H1 (cell line): Measurements from ENCODE around the gene HFE. TPM values are rescaled to one million over a fixed set of nuclear protein-coding genes. Genes with fewer than 3 reads are reported as not detected.

Experiments
- CTCF ChIA-PET: fragments of 300-600 bp; sonication (Branson Sonifier 250); formaldehyde crosslinking; loops from one replicate; lab custom pipeline; 2021; ENCODE audit not compliant: partially characterized antibody; lab: Charles Lee
- POLR2A ChIA-PET: fragments of 300-600 bp; sonication (Branson Sonifier 250); formaldehyde crosslinking; loops from one replicate; lab custom pipeline; 2021; ENCODE audit warnings: inconsistent platforms; ENCODE audit not compliant: partially characterized antibody; lab: Charles Lee
- DNase-seq, 2 experiments: peaks; one replicate each; pipeline versions ENCODE4 v3.0.0 to v3.0.0-alpha.2; 2010 to 2022; ENCODE audit warnings: low spot score in 2 of 2, low read depth in 1 of 2, mixed read lengths in 1 of 2
- FAIRE-seq: peaks from 2 replicates; lab custom pipeline; 2011; peaks lifted over from hg19 to GRCh38; lab: Jason Lieb, UNC
- H2AFZ ChIP-seq: 2 replicates; pipeline ENCODE4 v1.8.1; 2012; ENCODE audit warnings: low read length, inconsistent platforms
- H2AK5ac ChIP-seq: 2 replicates; pipeline ENCODE4 v1.6.1; 2013; ENCODE audit warnings: low read depth, low read length
- H2BK120ac ChIP-seq: replicated peaks from 2 replicates; pipeline ENCODE3; 2013; ENCODE audit warnings: low read depth, low read length, inconsistent platforms
- H2BK12ac ChIP-seq: 2 replicates; pipeline ENCODE4 v1.6.1; 2013; ENCODE audit warnings: low read depth, low read length
- H2BK15ac ChIP-seq: 2 replicates; pipeline ENCODE4 v1.6.1; 2013; ENCODE audit warnings: low read length
- H2BK20ac ChIP-seq: 2 replicates; pipeline ENCODE4 v1.6.1; 2013; ENCODE audit warnings: low read length
- H2BK5ac ChIP-seq: 2 replicates; pipeline ENCODE4 v1.6.1; 2013; ENCODE audit warnings: low read depth, low read length
- H3K14ac ChIP-seq: 2 replicates; pipeline ENCODE4 v1.6.1; 2013; ENCODE audit warnings: inconsistent platforms; ENCODE audit not compliant: insufficient read length
- H3K18ac ChIP-seq: 2 replicates; pipeline ENCODE4 v1.6.1; 2013; ENCODE audit warnings: low read length; ENCODE audit errors: extremely low read depth
- H3K23ac ChIP-seq: 2 replicates; pipeline ENCODE4 v1.6.1; 2013; ENCODE audit warnings: inconsistent platforms; ENCODE audit not compliant: insufficient read length
- H3K23me2 ChIP-seq: 2 replicates; pipeline ENCODE4 v1.6.1; 2013; ENCODE audit warnings: low read depth, low read length
- H3K27ac ChIP-seq: 2 replicates; pipeline ENCODE4 v1.6.1; 2011; ENCODE audit warnings: low read depth, low read length, inconsistent platforms
- H3K27me3 ChIP-seq, 4 experiments: replicated peaks in 1 of 4; 1 replicate in 1 of 4; 2 replicates in 3 of 4; pipeline versions ENCODE4 v1.6.1 to v1.8.1; 2011 to 2013; ENCODE audit warnings: low read length in 3 of 4, mild to moderate bottlenecking in 3 of 4, inconsistent platforms in 2 of 4, mixed read lengths in 2 of 4, moderate library complexity in 1 of 4; ENCODE audit not compliant: control insufficient read depth in 3 of 4, insufficient read depth in 3 of 4; ENCODE audit errors: extremely low read depth in 1 of 4
- H3K36me3 ChIP-seq, 4 experiments: 2 replicates each; pipeline versions ENCODE4 v1.6.1 to v1.8.1; 2011 to 2013; ENCODE audit warnings: mild to moderate bottlenecking in 4 of 4, low read length in 3 of 4, moderate library complexity in 2 of 4, control low read depth in 1 of 4, inconsistent platforms in 1 of 4; ENCODE audit not compliant: insufficient read depth in 4 of 4, control insufficient read depth in 2 of 4
- H3K4ac ChIP-seq: replicated peaks from 2 replicates; pipeline ENCODE3; 2013; ENCODE audit warnings: low read length, low read depth, mixed read lengths, inconsistent platforms; ENCODE audit not compliant: insufficient read length
- H3K4me1 ChIP-seq, 4 experiments: replicated peaks in 1 of 4; 1 replicate in 1 of 4; 2 replicates in 3 of 4; pipeline versions ENCODE4 v1.6.1 to v1.8.1; 2011 to 2013; ENCODE audit warnings: low read length in 3 of 4, inconsistent platforms in 2 of 4, mixed read lengths in 1 of 4; ENCODE audit not compliant: insufficient read depth in 4 of 4, control insufficient read depth in 3 of 4
- H3K4me2 ChIP-seq, 2 experiments: 2 replicates each; pipeline versions ENCODE4 v1.6.1 to v1.8.1; 2011 to 2013; ENCODE audit warnings: low read depth in 2 of 2, low read length in 2 of 2, control low read depth in 1 of 2, inconsistent platforms in 1 of 2, mild to moderate bottlenecking in 1 of 2; ENCODE audit not compliant: insufficient read depth in 1 of 2
- H3K4me3 ChIP-seq, 4 experiments: fragments of 200-600, 300-600 bp in 1 of 4; sonication (generic), shearing (Covaris generic), sonication (Bioruptor Twin) in 1 of 4; 2 replicates each; pipeline versions ENCODE4 v1.5.1 to v1.8.1; 2011 to 2016; ENCODE audit warnings: low read length in 4 of 4, low read depth in 3 of 4, control low read depth in 2 of 4, inconsistent platforms in 2 of 4, mild to moderate bottlenecking in 2 of 4, mixed read lengths in 1 of 4, moderate library complexity in 1 of 4; ENCODE audit not compliant: insufficient read depth in 2 of 4; ENCODE audit errors: extremely low read depth in 1 of 4
- H3K56ac ChIP-seq: replicated peaks from 2 replicates; pipeline ENCODE3; 2013; ENCODE audit warnings: low read depth, mild to moderate bottlenecking, mixed read lengths, low read length, inconsistent platforms; ENCODE audit not compliant: insufficient read length
- H3K79me1 ChIP-seq: 2 replicates; pipeline ENCODE4 v1.6.1; 2013; ENCODE audit warnings: low read depth, low read length, control low read depth
- H3K79me2 ChIP-seq, 2 experiments: 2 replicates each; pipeline versions ENCODE4 v1.6.1 to v1.8.1; 2012 to 2013; ENCODE audit warnings: low read length in 2 of 2, mild to moderate bottlenecking in 2 of 2, inconsistent platforms in 1 of 2; ENCODE audit not compliant: insufficient read depth in 2 of 2, control insufficient read depth in 1 of 2
- H3K9ac ChIP-seq, 4 experiments: replicated peaks in 1 of 4; 1 replicate in 1 of 4; 2 replicates in 3 of 4; pipeline versions ENCODE4 v1.6.1 to v1.8.1; 2011 to 2013; ENCODE audit warnings: low read depth in 3 of 4, low read length in 3 of 4, control low read depth in 2 of 4, mild to moderate bottlenecking in 2 of 4, moderate library complexity in 2 of 4, inconsistent platforms in 1 of 4; ENCODE audit errors: extremely low read depth in 1 of 4
- H3K9me3 ChIP-seq, 2 experiments: 2 replicates each; pipeline versions ENCODE4 v1.6.1 to v1.8.1; 2012 to 2013; ENCODE audit warnings: mild to moderate bottlenecking in 2 of 2, moderate library complexity in 2 of 2, control low read depth in 1 of 2, inconsistent platforms in 1 of 2, low read depth in 1 of 2, low read length in 1 of 2, mixed read lengths in 1 of 2; ENCODE audit not compliant: insufficient read depth in 2 of 2
- H4K20me1 ChIP-seq, 2 experiments: replicated peaks in 1 of 2; 2 replicates each; pipeline versions ENCODE3 to v1.8.1; 2011 to 2013; ENCODE audit warnings: inconsistent platforms in 2 of 2, low read length in 2 of 2, mild to moderate bottlenecking in 1 of 2; ENCODE audit not compliant: insufficient read depth in 2 of 2, control insufficient read depth in 1 of 2
- H4K5ac ChIP-seq: 2 replicates; pipeline ENCODE4 v1.6.1; 2013; ENCODE audit warnings: low read length, low read depth, mixed read lengths, inconsistent platforms; ENCODE audit not compliant: insufficient read length
- H4K8ac ChIP-seq: 2 replicates; pipeline ENCODE4 v1.8.0; 2013; ENCODE audit warnings: mild to moderate bottlenecking, moderate library complexity, low read length, inconsistent platforms; ENCODE audit not compliant: insufficient read depth; ENCODE audit errors: extremely low read depth
- H4K91ac ChIP-seq: replicated peaks from 2 replicates; pipeline ENCODE3; 2013; ENCODE audit warnings: low read length, mixed read lengths, inconsistent platforms; ENCODE audit not compliant: insufficient read length
- CBX8 ChIP-seq: fragments of 300-800, 300-1000 bp; sonication (generic); IDR thresholded peaks from 2 replicates; pipeline ENCODE4 v1.7.1; 2016; ENCODE audit warnings: low read depth, low read length, borderline replicate concordance
- HDAC6 ChIP-seq: IDR thresholded peaks from one replicate; pipeline ENCODE4 v1.7.1; 2012; ENCODE audit warnings: low read depth, mild to moderate bottlenecking, inconsistent platforms, low read length, moderate library complexity
- NANOG ChIP-seq: IDR thresholded peaks from 2 replicates; pipeline ENCODE4 v1.6.1; 2011; ENCODE audit warnings: low read length, low read depth, mild to moderate bottlenecking, inconsistent platforms; ENCODE audit not compliant: insufficient read depth, poor library complexity, severe bottlenecking
- POU5F1 ChIP-seq: IDR thresholded peaks from 2 replicates; pipeline ENCODE4 v1.6.1; 2011; ENCODE audit warnings: low read depth, mild to moderate bottlenecking, low read length, moderate library complexity
- RXRA ChIP-seq: IDR thresholded peaks from 2 replicates; pipeline ENCODE4 v1.6.1; 2011; ENCODE audit warnings: low read depth, mild to moderate bottlenecking, low read length, moderate library complexity; ENCODE audit not compliant: insufficient read depth
- TAF7 ChIP-seq: optimal IDR thresholded peaks from 2 replicates; pipeline ENCODE3; 2011; ENCODE audit warnings: low read depth, mild to moderate bottlenecking, inconsistent platforms, low read length, moderate library complexity, borderline replicate concordance
- TBP ChIP-seq: IDR thresholded peaks from 2 replicates; pipeline ENCODE4 v1.6.1; 2011; ENCODE audit warnings: low read depth, low read length, improper control_type of control experiment
- WGBS, 2 experiments: shearing (Covaris generic) in 1 of 2; methylation state at CpG; one replicate each; pipeline versions ENCODE4 v1.1.6 to v1.1.7; 2013 to 2015; ENCODE audit warnings: low lambda C conversion rate in 2 of 2, mixed read lengths in 2 of 2, inconsistent platforms in 1 of 2, low coverage in 1 of 2, missing lambda C conversion rate in 1 of 2; ENCODE audit not compliant: insufficient replicate concordance in 2 of 2, insufficient coverage in 1 of 2, insufficient read length in 1 of 2; ENCODE audit errors: extremely low coverage in 1 of 2, missing lambda C conversion rate in 1 of 2; 5-methylcytosine and 5-hydroxymethylcytosine counted together
- polyA plus RNA-seq, 7 experiments: library from polyadenylated mRNA; depleted of rRNA in 3 of 7; stranded (reverse) in 5 of 7; unstranded in 2 of 7; fragments of >200 nt in 5 of 7; fragments of 200-250 nt in 2 of 7; gene quantifications; 1 replicate in 5 of 7; 2 replicates in 1 of 7; 4 replicates in 1 of 7; pipeline versions ENCODE4 v1.2.1 to v1.2.3, GENCODE V29; 2011 to 2013; ENCODE audit warnings: missing spikeins in 2 of 7, mixed read lengths in 2 of 7
- total RNA-seq: library from RNA; stranded (reverse); fragmentation: NEBNext Ultra II Directional; extraction: Animal tissue kit (Norgen Biotek cat#: 25700); gene quantifications from 2 replicates; pipeline ENCODE4 v1.2.1, GENCODE V29; 2021
- TF ChIP-seq, protein P1 (sequence below), 3 experiments: IDR thresholded peaks; 1 replicate in 2 of 3; 2 replicates in 1 of 3; pipeline versions ENCODE4 v1.5.1 to v1.6.1; 2011; ENCODE audit warnings: low read length in 3 of 3, mild to moderate bottlenecking in 3 of 3, inconsistent platforms in 2 of 3, low read depth in 1 of 3, moderate library complexity in 1 of 3; ENCODE audit not compliant: insufficient read depth in 1 of 3; ENCODE audit errors: control extremely low read depth in 1 of 3

HFE gene
- total and polyA plus RNA-seq, 2 of the 8 experiments (the other 6 are each of a cell fraction or from before 2014, with no cell fraction given) = 1.6 to 2.0 TPM

DNA sequence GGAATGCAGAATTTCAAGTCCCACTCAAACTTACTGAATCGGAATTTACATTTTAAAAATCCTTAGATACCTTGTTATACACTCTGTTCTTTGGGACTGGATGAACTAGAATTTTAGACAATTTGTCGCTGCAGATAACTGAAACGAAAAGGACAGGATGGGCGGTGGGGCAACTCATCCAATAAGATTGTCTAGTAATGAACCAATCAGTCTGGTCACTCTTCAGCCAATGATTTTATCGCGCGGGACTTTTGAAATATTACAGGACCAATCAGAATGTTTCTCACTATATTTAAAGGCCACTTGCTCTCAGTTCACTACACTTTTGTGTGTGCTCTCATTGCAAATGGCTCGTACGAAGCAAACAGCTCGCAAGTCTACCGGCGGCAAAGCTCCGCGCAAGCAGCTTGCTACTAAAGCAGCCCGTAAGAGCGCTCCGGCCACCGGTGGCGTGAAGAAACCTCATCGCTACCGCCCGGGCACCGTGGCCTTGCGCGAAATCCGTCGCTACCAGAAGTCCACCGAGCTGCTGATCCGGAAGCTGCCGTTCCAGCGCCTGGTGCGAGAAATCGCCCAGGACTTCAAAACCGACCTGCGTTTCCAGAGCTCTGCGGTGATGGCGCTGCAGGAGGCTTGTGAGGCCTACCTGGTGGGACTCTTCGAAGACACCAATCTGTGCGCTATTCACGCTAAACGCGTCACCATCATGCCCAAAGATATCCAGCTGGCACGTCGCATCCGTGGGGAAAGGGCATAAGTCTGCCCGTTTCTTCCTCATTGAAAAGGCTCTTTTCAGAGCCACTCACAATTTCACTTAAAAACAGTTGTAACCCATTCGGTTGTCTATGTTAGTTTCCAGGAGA, 41.9 kb upstream of the HFE start:
- no peak overlapping the region for H3K4ac ChIP-seq
- no peaks in the 10 kb centered on the region for H3K79me1 ChIP-seq
- no peak overlapping the region for H2BK120ac ChIP-seq
- H3K4me1 ChIP-seq = peaks cover 0 to 6% (median under 1%) of the 10 kb centered on the region in 4 experiments; a peak in 1 of 7 replicates
- no peaks in the 10 kb centered on the region for H3K23me2 ChIP-seq
- POLR2A ChIA-PET = interaction anchor here (0.8 to 43.5 kb wide), 20 partner anchors 9 to 1848 kb away, joined by 3 to 1982 read pairs (median 8); a partner anchor contains a TSS
- H2BK12ac ChIP-seq = peak overlapping the region; percentile 82
- no peaks in the 10 kb centered on the region for H3K36me3 ChIP-seq
- H3K18ac ChIP-seq = 0 out of 2 replicates have a peak overlapping the region, but pooled peaks have one; percentile 48
- WGBS, 2 experiments = 96% methylated on average over 46 of the region's 47 CpGs; no CpG with 5 or more reads in 1 of the 2 experiments
- H3K79me2 ChIP-seq = no peaks in the 10 kb centered on the region
- H4K8ac ChIP-seq = no peak overlapping the region
- TF ChIP-seq CBX8 (no peak), RXRA (no peak), NANOG (no peak), POU5F1 (no peak), TBP (peak; percentile 50; the same call in 1 of the 2 replicates), TAF7 (no peak), HDAC6 (no peak)
- TF ChIP-seq, protein P1, sequence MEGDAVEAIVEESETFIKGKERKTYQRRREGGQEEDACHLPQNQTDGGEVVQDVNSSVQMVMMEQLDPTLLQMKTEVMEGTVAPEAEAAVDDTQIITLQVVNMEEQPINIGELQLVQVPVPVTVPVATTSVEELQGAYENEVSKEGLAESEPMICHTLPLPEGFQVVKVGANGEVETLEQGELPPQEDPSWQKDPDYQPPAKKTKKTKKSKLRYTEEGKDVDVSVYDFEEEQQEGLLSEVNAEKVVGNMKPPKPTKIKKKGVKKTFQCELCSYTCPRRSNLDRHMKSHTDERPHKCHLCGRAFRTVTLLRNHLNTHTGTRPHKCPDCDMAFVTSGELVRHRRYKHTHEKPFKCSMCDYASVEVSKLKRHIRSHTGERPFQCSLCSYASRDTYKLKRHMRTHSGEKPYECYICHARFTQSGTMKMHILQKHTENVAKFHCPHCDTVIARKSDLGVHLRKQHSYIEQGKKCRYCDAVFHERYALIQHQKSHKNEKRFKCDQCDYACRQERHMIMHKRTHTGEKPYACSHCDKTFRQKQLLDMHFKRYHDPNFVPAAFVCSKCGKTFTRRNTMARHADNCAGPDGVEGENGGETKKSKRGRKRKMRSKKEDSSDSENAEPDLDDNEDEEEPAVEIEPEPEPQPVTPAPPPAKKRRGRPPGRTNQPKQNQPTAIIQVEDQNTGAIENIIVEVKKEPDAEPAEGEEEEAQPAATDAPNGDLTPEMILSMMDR (IDR thresholded peaks at IDR 0.05; ENCODE audit: control extremely low read depth in 1 of 3, insufficient read depth in 1 of 3, low read depth in 1 of 3, low read length in 3 of 3) = peak in 1 of 3 experiments; percentile 1; a peak in 1 of 4 replicates
- no peak overlapping the region for H3K9ac ChIP-seq
- H2BK20ac ChIP-seq = peak overlapping the region; percentile 75; the same call in 1 of the 2 replicates
- no peaks in the 10 kb centered on the region for H4K20me1 ChIP-seq
- DNase-seq (no peak), FAIRE-seq (no peak)
- H3K56ac ChIP-seq = no peak overlapping the region
- H3K27ac ChIP-seq = 0 out of 2 replicates have a peak overlapping the region, but pooled peaks have one; percentile 22
- H2BK5ac ChIP-seq = peak overlapping the region; percentile 72; the same call in 1 of the 2 replicates
- H4K91ac ChIP-seq = no peak overlapping the region
- H4K5ac ChIP-seq = no peak overlapping the region
- no peak overlapping the region for H2AK5ac ChIP-seq
- no peak overlapping the region for H3K4me3 ChIP-seq
- peak overlapping the region; percentile 94; the same call in 1 of the 2 replicates for H2BK15ac ChIP-seq
- H3K9me3 ChIP-seq = peaks cover 2 to 5% of the 10 kb centered on the region in 2 experiments; a peak in 1 of 4 replicates
- H3K27me3 ChIP-seq = no peaks in the 10 kb centered on the region
- H2AFZ ChIP-seq = no peak overlapping the region
- CTCF ChIA-PET = interaction anchor here (1.0 to 1.4 kb wide), 2 partner anchors 10 to 169 kb away, joined by 3 to 4 read pairs; no protein-coding TSS in a partner anchor
- H3K14ac ChIP-seq = no peak overlapping the region
- H3K4me2 ChIP-seq = no peak overlapping the region
- H3K23ac ChIP-seq = no peak overlapping the region
